GM21423 (cell line): Measurements from ENCODE around the gene AKIRIN2.
A peak's percentile ranks its signal among the peaks of the same experiment; 100 is the strongest.

ENCODE experiments used
- ATAC-seq: cut with Tn5 transposase; IDR thresholded peaks from one replicate; pipeline ENCODE4 v1.9.1; 2021; ENCODE audit warnings: mild to moderate bottlenecking, moderate library complexity; ENCODE audit not compliant: unreplicated experiment

Gene AKIRIN2

GRCh38 chr6:87701676-87702588 lies at the start of gene AKIRIN2:
AKIRIN2 (minus strand) TSS chr6:87702233; CDS start chr6:87701684, 549 bp downstream.
- ATAC-seq: peak; percentile 58

GRCh38 chr6:87747646-87748045 lies 45.6 kb upstream of the AKIRIN2 start:
- ATAC-seq: no peak

- no peak for ATAC-seq
These were observed 44.1 kb upstream of the AKIRIN2 start for GRCh38 chr6:87745966-87746721.

GRCh38 chr6:87743454-87743853 lies 41.4 kb upstream of the AKIRIN2 start:
- no peak for ATAC-seq

- ATAC-seq: peak; percentile 68
These were observed 40.1 kb upstream of the AKIRIN2 start for GRCh38 chr6:87742106-87742505.

GRCh38 chr6:87741001-87741650 lies 39.1 kb upstream of the AKIRIN2 start:
- no peak for ATAC-seq

- ATAC-seq: no peak
These were observed 36.7 kb upstream of the AKIRIN2 start for GRCh38 chr6:87738744-87739143.

- ATAC-seq: no peak
These were observed 36.0 kb upstream of the AKIRIN2 start for GRCh38 chr6:87738000-87738399.

GRCh38 chr6:87736809-87737540 lies 34.9 kb upstream of the AKIRIN2 start:
- ATAC-seq: no peak

- ATAC-seq: peak; percentile 87
These were observed 30.0 kb upstream of the AKIRIN2 start for GRCh38 chr6:87731818-87732661.

GRCh38 chr6:87731080-87731479 lies 29.0 kb upstream of the AKIRIN2 start:
- no peak for ATAC-seq

GRCh38 chr6:87729965-87730719 lies 28.1 kb upstream of the AKIRIN2 start:
- no peak for ATAC-seq

GRCh38 chr6:87728706-87729105 lies 26.7 kb upstream of the AKIRIN2 start:
- no peak for ATAC-seq

- ATAC-seq: peak; percentile 76
These were observed 23.2 kb upstream of the AKIRIN2 start for GRCh38 chr6:87724983-87725811.

GRCh38 chr6:87723170-87724078 lies 21.4 kb upstream of the AKIRIN2 start:
- ATAC-seq: no peak

GRCh38 chr6:87722540-87723169 lies 20.6 kb upstream of the AKIRIN2 start:
- no peak for ATAC-seq

- ATAC-seq: no peak
These were observed 19.3 kb upstream of the AKIRIN2 start for GRCh38 chr6:87721311-87721710.
